GM12801 (cell line): Measurements from ENCODE around the gene TBC1D13.

Source experiments
- TF ChIP-seq, protein P1 (sequence below): IDR thresholded peaks from one replicate; pipeline ENCODE4 v1.5.1; 2011; ENCODE audit warnings: control low read depth; ENCODE audit not compliant: insufficient read length; ENCODE audit errors: extremely low read depth

Gene TBC1D13

DNA sequence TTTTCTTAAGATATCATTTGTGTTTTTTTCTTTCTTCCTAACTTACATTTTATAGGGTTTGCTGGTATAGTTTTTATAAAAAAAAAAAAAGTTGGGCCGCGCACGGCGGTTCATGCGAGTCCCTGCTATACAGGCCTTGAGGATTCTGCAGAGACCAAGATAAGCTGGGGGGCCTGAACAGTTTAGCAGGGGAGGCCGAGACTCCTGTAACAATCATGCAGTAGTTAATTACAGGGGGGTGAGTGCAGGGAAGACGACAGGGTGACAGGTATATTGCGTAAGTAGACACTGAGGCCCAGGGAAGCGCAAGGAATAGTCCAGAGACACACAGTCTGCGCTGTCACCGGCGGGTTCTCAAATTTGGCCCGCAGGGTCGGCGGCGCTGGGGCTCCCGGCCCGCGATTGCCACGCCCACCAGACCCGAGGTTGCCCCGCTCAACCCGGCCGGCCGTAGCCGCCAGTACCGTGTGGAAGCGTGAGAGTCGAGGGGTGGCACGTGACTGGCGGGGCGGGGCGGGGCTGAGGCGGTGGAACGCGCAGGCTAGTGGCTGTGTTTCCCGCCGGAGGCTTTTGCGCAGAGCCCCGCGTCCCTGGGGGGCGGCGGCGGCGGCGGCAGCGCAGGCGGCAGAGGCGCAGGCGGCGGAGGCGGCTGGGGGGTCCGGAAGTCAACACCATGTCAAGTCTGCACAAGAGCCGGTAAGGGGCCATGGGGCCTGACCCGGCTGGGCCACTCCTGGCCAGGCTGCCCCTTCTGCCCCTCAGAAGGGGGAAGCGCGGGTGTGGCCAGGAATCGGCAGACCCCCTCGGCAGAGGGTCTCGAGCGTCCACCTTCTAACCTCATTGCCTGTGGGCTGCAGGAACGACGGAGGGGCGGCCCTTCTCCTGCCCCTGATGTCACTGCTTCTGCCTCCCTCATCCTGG is at the start of gene TBC1D13:
Gene TBC1D13, plus strand, starts transcription at position 573 of the 921 bp plus-strand sequence. Its CDS starts 101 bp downstream, at position 674.
- TF ChIP-seq, protein P1, sequence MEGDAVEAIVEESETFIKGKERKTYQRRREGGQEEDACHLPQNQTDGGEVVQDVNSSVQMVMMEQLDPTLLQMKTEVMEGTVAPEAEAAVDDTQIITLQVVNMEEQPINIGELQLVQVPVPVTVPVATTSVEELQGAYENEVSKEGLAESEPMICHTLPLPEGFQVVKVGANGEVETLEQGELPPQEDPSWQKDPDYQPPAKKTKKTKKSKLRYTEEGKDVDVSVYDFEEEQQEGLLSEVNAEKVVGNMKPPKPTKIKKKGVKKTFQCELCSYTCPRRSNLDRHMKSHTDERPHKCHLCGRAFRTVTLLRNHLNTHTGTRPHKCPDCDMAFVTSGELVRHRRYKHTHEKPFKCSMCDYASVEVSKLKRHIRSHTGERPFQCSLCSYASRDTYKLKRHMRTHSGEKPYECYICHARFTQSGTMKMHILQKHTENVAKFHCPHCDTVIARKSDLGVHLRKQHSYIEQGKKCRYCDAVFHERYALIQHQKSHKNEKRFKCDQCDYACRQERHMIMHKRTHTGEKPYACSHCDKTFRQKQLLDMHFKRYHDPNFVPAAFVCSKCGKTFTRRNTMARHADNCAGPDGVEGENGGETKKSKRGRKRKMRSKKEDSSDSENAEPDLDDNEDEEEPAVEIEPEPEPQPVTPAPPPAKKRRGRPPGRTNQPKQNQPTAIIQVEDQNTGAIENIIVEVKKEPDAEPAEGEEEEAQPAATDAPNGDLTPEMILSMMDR: no peak

DNA sequence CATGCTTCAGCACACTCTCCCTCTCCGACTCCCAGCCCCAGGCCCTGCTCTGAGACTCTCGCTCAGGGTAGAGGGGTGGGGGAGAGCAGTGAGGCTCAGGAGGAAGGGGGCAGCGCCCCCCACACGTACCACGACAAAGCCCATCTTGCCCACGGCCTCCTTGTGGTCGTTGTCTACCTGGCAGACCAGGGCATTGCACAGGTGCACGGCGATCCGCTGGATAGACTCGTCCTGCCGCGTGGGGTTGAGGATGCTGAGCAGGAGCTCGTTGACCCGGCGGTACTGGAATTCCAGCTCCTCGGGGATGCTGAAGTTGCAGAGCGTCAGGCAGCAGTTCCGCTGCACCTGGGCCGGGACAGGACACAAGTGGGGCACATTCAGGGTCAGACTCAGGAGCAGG is 44.7 kb upstream of the TBC1D13 start:
- TF ChIP-seq, protein P1: no peak

GRCh38 chr9:128743421-128743820 is 43.6 kb upstream of the TBC1D13 start:
- TF ChIP-seq, protein P1: no peak

DNA sequence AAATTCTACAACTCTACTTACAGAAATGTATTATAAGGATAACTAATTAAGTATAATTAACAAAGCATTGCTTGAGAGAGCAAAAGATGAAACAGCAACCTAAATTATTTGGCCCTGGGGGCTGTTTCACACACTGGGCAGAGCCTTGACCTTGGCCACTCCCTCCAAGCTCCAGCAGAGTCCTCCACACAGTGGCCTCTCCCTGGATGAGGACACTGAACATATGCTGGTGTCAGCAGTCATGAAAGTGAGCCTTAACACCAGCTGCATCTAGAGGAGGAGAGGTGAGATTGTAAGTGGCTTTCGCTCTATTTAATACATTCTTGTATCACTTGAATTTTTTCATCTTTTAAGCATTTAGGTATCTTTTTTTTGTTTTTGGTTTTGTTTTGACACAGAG is 39.8 kb upstream of the TBC1D13 start:
- TF ChIP-seq, protein P1: no peak

- TF ChIP-seq, protein P1: no peak
Measured at GRCh38 chr9:128750926-128751595, 36.0 kb upstream of the TBC1D13 start.

DNA sequence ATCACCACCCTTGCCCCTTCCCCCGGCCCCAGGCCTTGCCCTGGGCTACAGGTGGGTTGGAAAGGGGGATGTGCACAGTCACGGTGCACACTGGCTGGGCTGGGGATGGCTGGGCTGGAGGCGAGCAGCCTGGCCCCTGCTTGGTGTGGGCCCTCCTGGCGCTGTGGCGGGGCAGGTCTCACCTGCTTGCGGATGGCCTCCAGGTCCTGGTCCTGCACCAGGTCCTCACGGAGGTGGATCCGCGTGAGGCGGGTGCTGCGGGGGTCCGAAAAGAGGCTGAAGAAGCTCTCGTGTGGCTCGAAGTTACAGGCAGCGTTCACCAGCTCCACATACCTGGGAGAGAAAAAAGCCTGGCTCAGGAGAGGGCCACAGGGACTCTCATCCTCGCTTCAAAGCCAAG is 33.4 kb upstream of the TBC1D13 start:
- TF ChIP-seq, protein P1: no peak

DNA sequence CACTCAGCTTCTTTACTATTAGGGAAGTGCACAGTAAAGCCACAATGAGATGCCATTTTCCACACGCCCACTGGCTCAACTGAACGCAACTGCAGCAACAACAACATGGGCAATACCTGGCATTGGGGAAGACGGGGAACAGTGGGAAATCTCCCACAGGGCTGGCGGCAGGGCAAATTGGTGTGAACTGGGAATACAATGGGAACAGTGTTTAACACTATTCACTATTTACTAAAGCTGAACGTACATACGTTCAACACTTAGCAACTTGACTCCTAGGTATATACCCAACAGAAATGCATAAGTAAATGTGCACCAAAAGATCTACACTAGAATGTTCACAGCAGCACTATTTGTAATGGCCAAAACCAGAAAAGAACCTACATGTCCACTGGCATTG is 29.5 kb upstream of the TBC1D13 start:
- TF ChIP-seq, protein P1: no peak
